ENCODE data around the gene GNPDA1.
A peak's percentile ranks its signal among the peaks of the same experiment; 100 is the strongest.

The GNPDA1 gene

DNA sequence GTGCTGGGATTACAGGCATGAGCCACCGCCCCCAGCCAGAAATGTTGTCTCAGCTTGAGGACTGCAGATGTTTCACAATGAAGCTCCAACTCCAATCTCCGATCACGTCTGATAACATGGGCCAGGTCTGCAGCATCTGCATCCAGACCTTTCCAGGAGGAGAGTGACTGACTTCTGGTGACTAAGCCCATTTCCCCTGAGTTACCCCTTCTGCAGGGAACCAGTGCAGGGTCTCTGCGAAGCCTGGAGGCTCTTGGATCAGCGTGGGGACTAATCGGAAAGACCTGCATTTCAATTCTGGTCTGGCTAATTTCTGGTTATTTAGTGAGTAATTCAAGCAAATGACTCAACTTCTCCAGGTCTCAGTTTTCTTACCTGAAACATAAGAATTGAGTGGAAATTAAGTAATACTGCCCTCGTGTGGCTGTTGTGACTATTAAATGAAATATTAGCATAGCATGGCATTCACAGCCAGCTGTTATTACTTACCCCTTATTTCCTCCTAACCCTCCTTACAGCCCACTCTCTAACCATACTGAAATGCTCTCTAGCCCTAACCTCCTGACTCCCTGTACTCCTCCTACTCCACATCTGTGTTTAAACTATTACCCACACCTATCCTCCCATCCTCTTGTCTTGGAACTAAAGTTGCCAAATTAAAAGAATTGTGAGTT, 2.2 kb upstream of the GNPDA1 start:
- no peaks in the 10 kb centered on the region for H3K9me3 ChIP-seq (ENCODE audit: severe bottlenecking)
- H3K27me3 ChIP-seq (ENCODE audit: insufficient read depth, poor library complexity, severe bottlenecking): no peaks in the 10 kb centered on the region
- DNase-seq (ENCODE audit: low spot score): no peak
- ATAC-seq (ENCODE audit: low read depth): peak; percentile 74
- H3K4me1 ChIP-seq (ENCODE audit: insufficient read depth, poor library complexity, severe bottlenecking): peaks cover 34% of the 10 kb centered on the region
- H3K27ac ChIP-seq (ENCODE audit: poor library complexity, severe bottlenecking): peak overlapping the region; percentile 68
- no peak overlapping the region for H3K4me3 ChIP-seq (ENCODE audit: severe bottlenecking)
- H3K36me3 ChIP-seq (ENCODE audit: low read depth): peaks cover 9% of the 10 kb centered on the region
- TF ChIP-seq, protein P1, sequence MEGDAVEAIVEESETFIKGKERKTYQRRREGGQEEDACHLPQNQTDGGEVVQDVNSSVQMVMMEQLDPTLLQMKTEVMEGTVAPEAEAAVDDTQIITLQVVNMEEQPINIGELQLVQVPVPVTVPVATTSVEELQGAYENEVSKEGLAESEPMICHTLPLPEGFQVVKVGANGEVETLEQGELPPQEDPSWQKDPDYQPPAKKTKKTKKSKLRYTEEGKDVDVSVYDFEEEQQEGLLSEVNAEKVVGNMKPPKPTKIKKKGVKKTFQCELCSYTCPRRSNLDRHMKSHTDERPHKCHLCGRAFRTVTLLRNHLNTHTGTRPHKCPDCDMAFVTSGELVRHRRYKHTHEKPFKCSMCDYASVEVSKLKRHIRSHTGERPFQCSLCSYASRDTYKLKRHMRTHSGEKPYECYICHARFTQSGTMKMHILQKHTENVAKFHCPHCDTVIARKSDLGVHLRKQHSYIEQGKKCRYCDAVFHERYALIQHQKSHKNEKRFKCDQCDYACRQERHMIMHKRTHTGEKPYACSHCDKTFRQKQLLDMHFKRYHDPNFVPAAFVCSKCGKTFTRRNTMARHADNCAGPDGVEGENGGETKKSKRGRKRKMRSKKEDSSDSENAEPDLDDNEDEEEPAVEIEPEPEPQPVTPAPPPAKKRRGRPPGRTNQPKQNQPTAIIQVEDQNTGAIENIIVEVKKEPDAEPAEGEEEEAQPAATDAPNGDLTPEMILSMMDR (IDR thresholded peaks at IDR 0.05; ENCODE audit: poor library complexity, severe bottlenecking): peak; percentile 91

DNA sequence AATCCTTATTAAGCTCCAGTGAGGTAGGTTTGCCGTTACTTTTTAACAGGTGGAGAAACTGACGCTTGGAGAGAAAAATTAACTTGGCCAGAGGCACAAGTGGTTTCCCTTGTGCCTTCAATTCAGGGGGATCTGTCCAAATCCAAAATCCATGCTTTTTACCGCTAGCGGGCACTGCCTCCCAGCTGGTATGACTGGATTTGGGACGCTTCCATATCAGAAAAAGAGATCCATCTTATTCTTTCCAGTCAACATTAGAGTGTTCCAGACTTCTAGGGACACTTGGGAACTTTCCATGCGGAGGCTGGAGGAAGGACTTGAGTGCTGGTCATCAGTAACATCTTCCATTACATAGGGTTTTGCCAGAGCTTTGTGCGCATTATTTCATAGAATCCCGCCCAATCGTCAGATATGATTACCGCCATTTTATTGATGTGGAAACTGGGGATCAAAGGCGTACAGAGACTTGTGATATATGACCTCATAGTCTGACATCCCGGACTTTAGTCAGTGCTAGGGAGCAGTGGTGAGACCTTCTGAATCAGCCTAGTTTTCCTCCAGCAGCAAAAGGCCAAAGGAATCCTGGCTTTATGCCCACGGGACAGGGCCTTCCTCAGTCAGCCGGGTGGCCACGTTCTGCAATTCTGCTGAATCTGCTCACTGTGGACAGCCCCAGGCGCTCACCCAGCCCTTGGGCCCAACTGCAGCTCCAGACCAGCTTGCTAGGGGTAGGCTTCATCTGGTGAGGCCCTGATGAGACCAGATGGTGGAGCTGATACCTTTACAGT, 1.1 kb upstream of the GNPDA1 start:
- TF ChIP-seq, protein P1 (IDR thresholded peaks at IDR 0.05; ENCODE audit: poor library complexity, severe bottlenecking): no peak
- Histone ChIP-seq H3K4me1 (ENCODE audit: insufficient read depth, poor library complexity, severe bottlenecking) (peaks cover 34% of the 10 kb centered on the region), H3K27ac (ENCODE audit: poor library complexity, severe bottlenecking) (peak overlapping the region; percentile 68), H3K27me3 (ENCODE audit: insufficient read depth, poor library complexity, severe bottlenecking) (no peaks in the 10 kb centered on the region), H3K9me3 (ENCODE audit: severe bottlenecking) (no peaks in the 10 kb centered on the region), H3K36me3 (ENCODE audit: low read depth) (peaks cover 9% of the 10 kb centered on the region), H3K4me3 (ENCODE audit: severe bottlenecking) (no peak overlapping the region)
- ATAC-seq (ENCODE audit: low read depth): no peak
- DNase-seq (ENCODE audit: low spot score): no peak

DNA sequence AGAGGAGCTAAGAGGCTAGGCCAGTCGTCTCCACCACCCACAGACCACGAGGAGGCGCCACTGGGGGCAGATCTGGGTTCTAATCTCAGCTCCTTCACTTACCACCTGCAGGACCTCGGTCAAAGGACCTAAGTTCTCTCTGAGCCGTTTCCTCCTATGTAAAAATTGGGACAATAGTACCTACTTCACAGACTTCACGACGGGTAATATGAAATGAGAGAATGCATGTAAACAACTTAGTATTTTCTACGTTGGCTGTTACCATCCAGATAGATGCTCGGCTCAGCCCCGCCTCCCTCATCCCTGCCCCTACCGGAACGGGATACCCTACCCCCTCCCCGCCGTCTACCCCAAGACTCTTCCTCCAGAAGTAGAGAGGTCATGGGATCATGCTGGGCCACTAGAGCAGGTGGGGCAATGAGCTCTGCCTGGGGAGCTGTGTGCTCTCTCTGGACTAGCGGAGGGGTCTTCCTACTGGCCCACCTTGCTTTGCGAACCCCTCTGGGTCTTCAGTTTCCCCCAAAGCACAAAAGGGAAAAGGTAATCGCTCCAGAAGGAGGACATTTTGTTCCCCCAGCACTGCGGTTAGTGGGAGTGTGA, 541 bp downstream of the GNPDA1 start:
- Histone ChIP-seq H3K36me3 (ENCODE audit: low read depth) (peaks cover 23% of the 10 kb centered on the region), H3K4me3 (ENCODE audit: severe bottlenecking) (peak overlapping the region; percentile 72), H3K4me1 (ENCODE audit: insufficient read depth, poor library complexity, severe bottlenecking) (peaks cover 34% of the 10 kb centered on the region), H3K27me3 (ENCODE audit: insufficient read depth, poor library complexity, severe bottlenecking) (no peaks in the 10 kb centered on the region), H3K9me3 (ENCODE audit: severe bottlenecking) (no peaks in the 10 kb centered on the region), H3K27ac (ENCODE audit: poor library complexity, severe bottlenecking) (peak overlapping the region; percentile 68)
- TF ChIP-seq, protein P1 (IDR thresholded peaks at IDR 0.05; ENCODE audit: poor library complexity, severe bottlenecking): peak; percentile 23
- ATAC-seq (ENCODE audit: low read depth): no peak
- DNase-seq (ENCODE audit: low spot score): no peak

DNA sequence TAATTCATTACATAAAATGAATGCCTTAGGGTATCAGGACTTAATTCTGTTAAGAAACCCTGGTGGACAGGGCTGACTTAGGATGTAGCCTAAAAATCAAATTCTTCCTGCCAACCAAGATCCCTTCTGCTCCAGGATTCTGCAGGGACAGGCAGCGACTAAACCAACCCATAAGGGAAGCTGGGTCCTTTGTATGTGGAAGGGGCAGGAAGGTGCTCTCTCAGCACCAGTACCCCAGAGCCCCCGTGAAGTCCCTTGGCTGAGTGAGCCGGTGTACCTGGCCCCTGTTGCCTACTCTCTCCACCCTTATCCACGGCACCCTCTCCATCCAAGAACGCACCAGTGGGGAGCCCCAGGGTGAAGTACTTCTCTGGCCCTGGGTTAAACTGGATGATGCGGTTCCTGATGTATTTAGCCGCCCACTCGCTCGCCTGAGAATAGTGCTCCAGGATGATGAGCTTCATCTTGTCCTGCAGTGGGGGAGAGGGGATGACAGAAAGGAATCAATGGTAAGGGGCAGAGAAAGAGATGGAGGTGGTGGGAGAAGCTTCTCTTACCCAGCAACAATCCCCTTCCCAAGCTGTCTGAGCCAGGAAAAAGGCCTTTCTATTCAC, 1.1 kb downstream of the GNPDA1 start:
- Histone ChIP-seq H3K27ac (ENCODE audit: poor library complexity, severe bottlenecking) (no peak overlapping the region), H3K27me3 (ENCODE audit: insufficient read depth, poor library complexity, severe bottlenecking) (no peaks in the 10 kb centered on the region), H3K9me3 (ENCODE audit: severe bottlenecking) (no peaks in the 10 kb centered on the region), H3K4me1 (ENCODE audit: insufficient read depth, poor library complexity, severe bottlenecking) (peaks cover 34% of the 10 kb centered on the region), H3K36me3 (ENCODE audit: low read depth) (peaks cover 29% of the 10 kb centered on the region), H3K4me3 (ENCODE audit: severe bottlenecking) (no peak overlapping the region)
- TF ChIP-seq, protein P1 (IDR thresholded peaks at IDR 0.05; ENCODE audit: poor library complexity, severe bottlenecking): no peak
- DNase-seq (ENCODE audit: low spot score) (no peak), ATAC-seq (ENCODE audit: low read depth) (no peak)
